Measurements from ENCODE around the gene CMIP. TPM values are rescaled to one million over a fixed set of nuclear protein-coding genes. Genes with fewer than 3 reads are reported as not detected.

CMIP gene
- total RNA-seq, 3 donors from 2014 or later: 73.3 to 127 (median 79.8) TPM

GRCh38 chr16:81636298-81636993, 191.8 kb downstream of the CMIP start:
- H3K4me3 ChIP-seq: no peak overlapping the region
- intact Hi-C loops (cut with DNase I, micrococcal nuclease): no loop called here
- peaks cover 10% of the 10 kb centered on the region for H3K4me1 ChIP-seq (ENCODE audit: low read depth)
- TF ChIP-seq, protein P1, sequence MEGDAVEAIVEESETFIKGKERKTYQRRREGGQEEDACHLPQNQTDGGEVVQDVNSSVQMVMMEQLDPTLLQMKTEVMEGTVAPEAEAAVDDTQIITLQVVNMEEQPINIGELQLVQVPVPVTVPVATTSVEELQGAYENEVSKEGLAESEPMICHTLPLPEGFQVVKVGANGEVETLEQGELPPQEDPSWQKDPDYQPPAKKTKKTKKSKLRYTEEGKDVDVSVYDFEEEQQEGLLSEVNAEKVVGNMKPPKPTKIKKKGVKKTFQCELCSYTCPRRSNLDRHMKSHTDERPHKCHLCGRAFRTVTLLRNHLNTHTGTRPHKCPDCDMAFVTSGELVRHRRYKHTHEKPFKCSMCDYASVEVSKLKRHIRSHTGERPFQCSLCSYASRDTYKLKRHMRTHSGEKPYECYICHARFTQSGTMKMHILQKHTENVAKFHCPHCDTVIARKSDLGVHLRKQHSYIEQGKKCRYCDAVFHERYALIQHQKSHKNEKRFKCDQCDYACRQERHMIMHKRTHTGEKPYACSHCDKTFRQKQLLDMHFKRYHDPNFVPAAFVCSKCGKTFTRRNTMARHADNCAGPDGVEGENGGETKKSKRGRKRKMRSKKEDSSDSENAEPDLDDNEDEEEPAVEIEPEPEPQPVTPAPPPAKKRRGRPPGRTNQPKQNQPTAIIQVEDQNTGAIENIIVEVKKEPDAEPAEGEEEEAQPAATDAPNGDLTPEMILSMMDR (IDR thresholded peaks at IDR 0.05): no peak
- ATAC-seq (no peak), DNase-seq (no peak)
- H3K36me3 ChIP-seq (ENCODE audit: low read depth): no peaks in the 10 kb centered on the region
- H3K9me3 ChIP-seq: no peaks in the 10 kb centered on the region

- TF ChIP-seq, protein P1 (IDR thresholded peaks at IDR 0.05): no peak
- H3K4me3 ChIP-seq: no peak overlapping the region
- peaks cover 10% of the 10 kb centered on the region for H3K4me1 ChIP-seq (ENCODE audit: low read depth)
- no peaks in the 10 kb centered on the region for H3K9me3 ChIP-seq
- ATAC-seq (no peak), DNase-seq (no peak)
- H3K36me3 ChIP-seq (ENCODE audit: low read depth): no peaks in the 10 kb centered on the region
- intact Hi-C loops (cut with DNase I, micrococcal nuclease): no loop called here
Observed at GRCh38 chr16:81637336-81638235, 193.0 kb downstream of the CMIP start.

DNA sequence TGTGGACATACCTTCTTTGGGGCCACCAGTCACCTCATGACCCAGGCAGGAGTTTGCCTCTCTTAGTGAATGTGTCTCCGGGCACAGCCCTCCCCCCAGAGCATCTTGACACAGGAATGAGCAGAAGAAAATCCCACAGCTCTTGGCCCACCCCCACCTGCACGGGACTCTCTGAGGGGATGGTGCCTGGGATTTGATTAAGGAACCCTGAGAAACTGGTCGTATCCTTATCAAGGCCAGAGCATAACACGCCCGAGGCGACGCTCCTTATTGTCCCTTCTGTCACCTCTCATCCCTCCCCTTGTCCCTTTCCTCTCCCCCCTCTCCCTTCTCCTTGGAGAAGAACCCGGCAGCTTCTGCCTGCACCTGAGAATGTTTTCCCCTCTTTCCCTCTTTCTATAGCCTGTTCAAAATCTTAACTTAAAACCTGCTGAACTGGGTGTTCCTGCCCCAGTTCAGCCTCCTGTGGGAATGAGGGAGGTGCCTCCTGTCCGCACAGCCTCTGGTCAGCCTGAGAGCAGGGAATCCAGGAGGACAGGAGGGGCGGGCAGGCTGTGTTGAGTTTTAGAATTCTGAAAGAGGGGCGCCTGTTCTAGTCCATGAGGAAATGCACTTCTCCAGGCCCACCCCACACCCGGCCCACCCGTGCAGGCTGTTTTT, 193.8 kb downstream of the CMIP start:
- ATAC-seq (no peak), DNase-seq (no peak)
- H3K4me1 ChIP-seq (ENCODE audit: low read depth): peaks cover 2% of the 10 kb centered on the region
- no peak overlapping the region for H3K4me3 ChIP-seq
- H3K36me3 ChIP-seq (ENCODE audit: low read depth): no peaks in the 10 kb centered on the region
- intact Hi-C loops (cut with DNase I, micrococcal nuclease): no loop called here
- H3K9me3 ChIP-seq: no peaks in the 10 kb centered on the region
- TF ChIP-seq, protein P1 (IDR thresholded peaks at IDR 0.05): no peak

DNA sequence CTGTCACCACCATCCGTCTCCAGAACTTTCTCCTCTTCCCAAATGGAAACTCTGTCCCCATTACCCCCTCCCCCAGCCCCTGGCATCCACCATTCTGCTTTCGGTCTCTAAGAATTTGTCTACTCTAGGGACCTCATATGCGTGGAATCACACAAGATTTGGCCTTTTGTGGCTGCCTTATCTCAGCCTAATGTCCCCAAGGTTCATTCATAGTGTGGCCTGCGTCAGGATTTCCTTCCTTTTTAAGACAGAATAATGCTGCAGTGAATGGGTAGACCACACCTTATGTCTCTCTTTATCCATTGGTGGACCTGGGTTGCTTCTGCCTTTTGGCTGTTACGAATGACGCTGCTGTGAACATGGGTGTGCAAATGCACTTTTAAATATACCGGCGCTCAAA, 194.7 kb downstream of the CMIP start:
- DNase-seq (no peak), ATAC-seq (no peak)
- no peaks in the 10 kb centered on the region for H3K4me1 ChIP-seq (ENCODE audit: low read depth)
- H3K9me3 ChIP-seq: no peaks in the 10 kb centered on the region
- intact Hi-C loops (cut with DNase I, micrococcal nuclease): no loop called here
- H3K4me3 ChIP-seq: no peak overlapping the region
- no peaks in the 10 kb centered on the region for H3K36me3 ChIP-seq (ENCODE audit: low read depth)
- TF ChIP-seq, protein P1 (IDR thresholded peaks at IDR 0.05): no peak

GRCh38 chr16:81639931-81640680, 195.5 kb downstream of the CMIP start:
- TF ChIP-seq, protein P1 (IDR thresholded peaks at IDR 0.05): no peak
- no peak for DNase-seq
- Histone ChIP-seq H3K36me3 (ENCODE audit: low read depth) (no peaks in the 10 kb centered on the region), H3K4me3 (no peak overlapping the region), H3K4me1 (ENCODE audit: low read depth) (no peaks in the 10 kb centered on the region), H3K9me3 (no peaks in the 10 kb centered on the region)
- ATAC-seq: no peak
- intact Hi-C loops (cut with DNase I, micrococcal nuclease): no loop called here

Data from mucosa of descending colon (tissue), 3 donors.